NK-92 treated with Interleukin-12 subunit alpha and Interleukin-12 subunit beta, amount 100 ng/mL, for 24 hours (cell line): Measurements from ENCODE around the gene TAF12.
"Not testable (repeated sequence)": the region's sequence is repeated elsewhere in the genome, so short reads cannot be mapped to it uniquely, and the experiment has no call there.

Experiments
- DNase-seq: peaks from one replicate; lab custom pipeline; 2025; lab: John Stamatoyannopoulos, UW

The TAF12 gene

GRCh38 chr1:28644494-28644893, 1.6 kb upstream of the TAF12 start:
- DNase-seq: no peak

GRCh38 chr1:28642056-28642846, 616 bp downstream of the TAF12 start:
- DNase-seq: no peak

GRCh38 chr1:28640766-28641165, 2.1 kb downstream of the TAF12 start:
- no peak for DNase-seq

GRCh38 chr1:28632560-28632959, 10.3 kb downstream of the TAF12 start:
- DNase-seq: no peak

- no peak for DNase-seq
Observed at GRCh38 chr1:28631713-28632112, 11.2 kb downstream of the TAF12 start.

GRCh38 chr1:28613175-28613574, 29.7 kb downstream of the TAF12 start:
- no peak for DNase-seq

- no peak for DNase-seq
Observed at GRCh38 chr1:28606771-28607170, 36.1 kb downstream of the TAF12 start.

GRCh38 chr1:28604962-28605361, 37.9 kb downstream of the TAF12 start:
- DNase-seq: no peak

GRCh38 chr1:28604411-28604810, 38.5 kb downstream of the TAF12 start:
- no peak for DNase-seq

- no peak for DNase-seq
Observed at GRCh38 chr1:28602536-28603439, 40.1 kb downstream of the TAF12 start.

GRCh38 chr1:28601696-28602095, 41.2 kb downstream of the TAF12 start:
- DNase-seq: no peak

- DNase-seq: not testable (repeated sequence)
Observed at GRCh38 chr1:28596276-28596675, 46.6 kb downstream of the TAF12 start.

GRCh38 chr1:28595412-28596191, 47.3 kb downstream of the TAF12 start:
- no peak for DNase-seq

- DNase-seq: not testable (repeated sequence)
Observed at GRCh38 chr1:28594686-28595411, 48.0 kb downstream of the TAF12 start.

- DNase-seq: not testable (repeated sequence)
Observed at GRCh38 chr1:28593988-28594356, 48.9 kb downstream of the TAF12 start.

GRCh38 chr1:28592321-28593071, 50.4 kb downstream of the TAF12 start:
- DNase-seq: no peak

- no peak for DNase-seq
Observed at GRCh38 chr1:28591708-28592320, 51.1 kb downstream of the TAF12 start, which contains the start of gene RAB42. Gene RAB42 (plus strand): TSS chr1:28592265. CDS start chr1:28592512, 247 bp downstream.

- DNase-seq: not testable (repeated sequence)
Observed at GRCh38 chr1:28586585-28587391, 56.1 kb downstream of the TAF12 start.

GRCh38 chr1:28582248-28582615, 60.6 kb downstream of the TAF12 start:
- no peak for DNase-seq
